Trophoblast cell (in vitro differentiated cells and primary cell): ENCODE measurements around the gene TAX1BP1.

Experiments
- DNase-seq, 2 donors: peaks; one replicate each; pipeline ENCODE4 v3.0.0-alpha.2; 2016
- H2AFZ ChIP-seq: 2 replicates; pipeline ENCODE4 v1.6.1; 2013; ENCODE audit warnings: low read length, moderate library complexity, mild to moderate bottlenecking; ENCODE audit not compliant: insufficient read depth, poor library complexity
- H2AK5ac ChIP-seq: 2 replicates; pipeline ENCODE4 v1.6.1; 2013; ENCODE audit warnings: mild to moderate bottlenecking, low read length
- H2BK120ac ChIP-seq: 2 replicates; pipeline ENCODE4 v1.6.1; 2013; ENCODE audit warnings: low read length, mild to moderate bottlenecking, moderate library complexity; ENCODE audit not compliant: insufficient read depth, poor library complexity
- H2BK12ac ChIP-seq: 2 replicates; pipeline ENCODE4 v1.6.1; 2013; ENCODE audit warnings: mild to moderate bottlenecking, low read length, moderate library complexity
- H2BK5ac ChIP-seq: 2 replicates; pipeline ENCODE4 v1.6.1; 2013; ENCODE audit warnings: low read length, low read depth, moderate library complexity, mild to moderate bottlenecking; ENCODE audit not compliant: poor library complexity
- H3K14ac ChIP-seq: 2 replicates; pipeline ENCODE4 v1.6.1; 2013; ENCODE audit warnings: mild to moderate bottlenecking, low read length
- H3K18ac ChIP-seq: 2 replicates; pipeline ENCODE4 v1.6.1; 2013; ENCODE audit warnings: mild to moderate bottlenecking, low read length
- H3K23ac ChIP-seq: 2 replicates; pipeline ENCODE4 v1.6.1; 2013; ENCODE audit warnings: low read length
- H3K27ac ChIP-seq: 2 replicates; pipeline ENCODE4 v1.5.1; 2013; ENCODE audit warnings: low read depth, mild to moderate bottlenecking, inconsistent platforms, low read length, moderate library complexity
- H3K27me3 ChIP-seq: 2 replicates; pipeline ENCODE4 v1.6.1; 2013; ENCODE audit warnings: inconsistent platforms, mild to moderate bottlenecking, low read length, moderate library complexity; ENCODE audit not compliant: insufficient read depth
- H3K36me3 ChIP-seq, 2 experiments: 1 replicate in 1 of 2; 2 replicates in 1 of 2; pipeline ENCODE4 v1.6.1; 2013; ENCODE audit warnings: low read length in 2 of 2, mild to moderate bottlenecking in 2 of 2, moderate library complexity in 1 of 2; ENCODE audit not compliant: insufficient read depth in 2 of 2, control insufficient read depth in 1 of 2
- H3K4ac ChIP-seq: 2 replicates; pipeline ENCODE4 v1.6.1; 2013; ENCODE audit warnings: low read depth, mild to moderate bottlenecking, low read length, moderate library complexity
- H3K4me1 ChIP-seq, 2 experiments: 1 replicate in 1 of 2; 2 replicates in 1 of 2; pipeline ENCODE4 v1.6.1; 2013; ENCODE audit warnings: low read length in 2 of 2, mild to moderate bottlenecking in 2 of 2, moderate library complexity in 1 of 2; ENCODE audit not compliant: insufficient read depth in 2 of 2, control insufficient read depth in 1 of 2
- H3K4me2 ChIP-seq: 2 replicates; pipeline ENCODE4 v1.6.1; 2013; ENCODE audit warnings: inconsistent platforms, mild to moderate bottlenecking, low read length, moderate library complexity
- H3K4me3 ChIP-seq: 2 replicates; pipeline ENCODE4 v1.5.1; 2013; ENCODE audit warnings: mild to moderate bottlenecking, low read depth, low read length, inconsistent platforms
- H3K79me1 ChIP-seq: one replicate; pipeline ENCODE4 v1.6.1; 2013; ENCODE audit warnings: low read length
- H3K79me2 ChIP-seq: 2 replicates; pipeline ENCODE4 v1.6.1; 2013; ENCODE audit warnings: low read length, mild to moderate bottlenecking; ENCODE audit not compliant: control insufficient read depth, insufficient read depth, poor library complexity
- H3K9ac ChIP-seq: 2 replicates; pipeline ENCODE4 v1.6.1; 2013; ENCODE audit warnings: mild to moderate bottlenecking, low read length
- H3K9me3 ChIP-seq: 2 replicates; pipeline ENCODE4 v1.6.1; 2013; ENCODE audit warnings: low read depth, mild to moderate bottlenecking, control low read depth, inconsistent platforms, low read length; ENCODE audit not compliant: insufficient read depth
- H4K12ac ChIP-seq: 2 replicates; pipeline ENCODE4 v1.6.1; 2013; ENCODE audit warnings: low read depth, mild to moderate bottlenecking, low read length, moderate library complexity
- H4K8ac ChIP-seq: 2 replicates; pipeline ENCODE4 v1.6.1; 2013; ENCODE audit warnings: low read depth, mild to moderate bottlenecking, low read length, moderate library complexity
- H4K91ac ChIP-seq: one replicate; pipeline ENCODE4 v1.6.1; 2013; ENCODE audit warnings: low read depth, mild to moderate bottlenecking, low read length, moderate library complexity
- WGBS: extraction: QIAGEN DNeasy Blood & Tissue Kit; methylation state at CpG from one replicate; pipeline ENCODE4 v1.1.7; 2013; ENCODE audit warnings: missing lambda C conversion rate; ENCODE audit not compliant: insufficient read length, insufficient coverage; ENCODE audit errors: extremely low coverage; 5-methylcytosine and 5-hydroxymethylcytosine counted together

TAX1BP1 gene

DNA sequence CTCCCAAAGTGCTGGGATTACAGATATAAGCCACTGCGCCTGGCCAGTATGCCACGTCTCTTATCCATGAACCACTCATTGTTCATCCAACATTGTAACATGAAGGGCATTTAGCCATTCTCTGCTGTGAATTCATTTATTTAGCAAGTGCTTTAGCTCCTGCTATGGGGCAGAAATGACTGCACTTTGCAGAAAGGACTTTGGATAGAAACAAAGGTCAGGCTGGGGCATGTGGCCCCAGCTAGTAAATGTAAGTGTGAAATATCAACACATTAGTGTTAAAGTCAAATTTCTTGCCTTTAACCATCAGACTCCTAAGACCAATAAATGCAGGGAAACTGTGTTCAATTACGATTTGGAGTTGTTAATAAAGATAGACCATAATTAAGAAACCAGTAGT is 27.7 kb upstream of the TAX1BP1 start:
- H3K4me1 ChIP-seq: no peaks in the 10 kb centered on the region
- DNase-seq: no peak
- H3K14ac ChIP-seq: no peak overlapping the region
- H4K12ac ChIP-seq: no peak overlapping the region
- no peak overlapping the region for H4K8ac ChIP-seq
- H3K79me2 ChIP-seq: no peaks in the 10 kb centered on the region
- no CpG with 5 or more reads among the region's 3 CpGs for WGBS
- no peaks in the 10 kb centered on the region for H3K79me1 ChIP-seq
- H3K9me3 ChIP-seq: no peaks in the 10 kb centered on the region
- no peak overlapping the region for H2BK120ac ChIP-seq
- no peak overlapping the region for H3K27ac ChIP-seq
- H3K36me3 ChIP-seq: no peaks in the 10 kb centered on the region
- no peak overlapping the region for H2AK5ac ChIP-seq
- H3K18ac ChIP-seq: no peak overlapping the region
- no peak overlapping the region for H3K4me3 ChIP-seq
- H3K9ac ChIP-seq: no peak overlapping the region
- H2AFZ ChIP-seq: no peak overlapping the region
- H3K27me3 ChIP-seq: no peaks in the 10 kb centered on the region
- no peak overlapping the region for H3K23ac ChIP-seq
- no peak overlapping the region for H2BK5ac ChIP-seq
- H3K4me2 ChIP-seq: no peak overlapping the region
- H3K4ac ChIP-seq: no peak overlapping the region
- H2BK12ac ChIP-seq: no peak overlapping the region
- no peak overlapping the region for H4K91ac ChIP-seq

DNA sequence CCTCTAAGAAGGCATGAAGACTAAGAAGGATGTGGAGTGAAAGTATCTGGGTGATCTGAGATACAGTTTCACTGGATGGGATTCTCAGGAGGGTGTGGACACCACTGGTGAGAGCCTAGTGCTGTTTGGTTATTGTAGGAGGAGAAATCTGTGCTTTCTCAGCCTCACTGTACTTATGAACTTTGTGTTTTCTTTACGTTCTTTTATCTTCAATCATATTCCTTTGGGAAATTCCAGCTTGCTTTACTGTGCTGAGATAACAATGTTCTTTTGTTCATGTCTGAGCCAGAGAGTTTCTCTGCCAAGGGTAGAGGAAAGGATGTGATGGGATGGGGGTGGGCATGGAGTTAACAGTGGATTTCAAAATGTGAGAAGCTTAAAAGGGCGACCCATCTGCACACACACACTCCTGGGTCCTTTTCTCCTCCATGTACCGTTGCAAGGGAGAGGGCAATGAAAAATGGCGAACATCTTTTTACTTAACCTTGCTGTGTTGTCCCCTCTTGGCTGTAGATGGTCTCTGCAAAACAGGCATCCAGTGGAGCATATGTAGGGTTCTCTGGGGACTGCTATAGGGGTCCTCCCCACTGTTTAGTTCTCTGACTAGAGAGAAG is 25.0 kb upstream of the TAX1BP1 start:
- no peak overlapping the region for H3K27ac ChIP-seq

DNA sequence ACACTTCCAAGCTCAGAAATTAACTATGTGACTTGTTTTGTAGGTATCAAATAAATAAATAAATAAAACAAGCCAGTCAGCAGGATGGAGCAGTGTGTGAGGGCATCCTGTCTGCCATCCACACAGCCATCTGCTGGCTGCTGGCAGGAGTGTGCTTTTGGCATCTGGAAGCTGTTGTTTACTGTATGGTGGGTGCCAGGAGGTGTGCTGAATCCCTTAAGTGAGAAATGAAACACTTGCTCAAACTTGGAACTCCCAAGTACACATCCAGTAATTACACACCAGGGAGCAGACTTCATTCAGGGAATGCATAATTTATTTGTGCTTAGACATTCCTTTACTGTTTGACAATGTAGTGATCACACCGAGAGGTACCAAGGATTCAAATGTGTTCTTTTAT is 16.9 kb upstream of the TAX1BP1 start:
- Histone ChIP-seq H4K8ac (no peak overlapping the region), H4K12ac (no peak overlapping the region), H3K4me2 (no peak overlapping the region), H2BK5ac (no peak overlapping the region), H2AK5ac (no peak overlapping the region), H3K4me3 (no peak overlapping the region), H3K23ac (no peak overlapping the region), H3K79me1 (no peaks in the 10 kb centered on the region), H3K36me3 (no peaks in the 10 kb centered on the region), H3K4me1 (no peaks in the 10 kb centered on the region), H3K9ac (no peak overlapping the region), H4K91ac (no peak overlapping the region), H3K18ac (no peak overlapping the region), H2AFZ (no peak overlapping the region), H3K14ac (no peak overlapping the region), H3K27ac (no peak overlapping the region), H2BK12ac (no peak overlapping the region), H3K27me3 (no peaks in the 10 kb centered on the region), H3K9me3 (no peaks in the 10 kb centered on the region), H3K79me2 (no peaks in the 10 kb centered on the region), H2BK120ac (no peak overlapping the region), H3K4ac (no peak overlapping the region)
- no peak for DNase-seq
- WGBS: no CpG with 5 or more reads among the region's 1 CpG

More for the DNA sequence above, 25.0 kb upstream of the TAX1BP1 start:
- Histone ChIP-seq H4K8ac (no peak overlapping the region), H3K18ac (no peak overlapping the region), H2BK5ac (no peak overlapping the region), H3K4ac (no peak overlapping the region), H2BK120ac (no peak overlapping the region), H3K27me3 (no peaks in the 10 kb centered on the region), H3K4me3 (no peak overlapping the region), H4K91ac (no peak overlapping the region), H4K12ac (no peak overlapping the region), H3K9ac (no peak overlapping the region), H3K4me2 (no peak overlapping the region), H3K4me1 (no peaks in the 10 kb centered on the region), H3K36me3 (no peaks in the 10 kb centered on the region), H3K14ac (no peak overlapping the region), H2AK5ac (no peak overlapping the region), H2AFZ (no peak overlapping the region), H2BK12ac (no peak overlapping the region), H3K79me1 (no peaks in the 10 kb centered on the region), H3K23ac (no peak overlapping the region), H3K79me2 (no peaks in the 10 kb centered on the region), H3K9me3 (no peaks in the 10 kb centered on the region)
- WGBS: no CpG with 5 or more reads among the region's 4 CpGs
- no peak for DNase-seq

DNA sequence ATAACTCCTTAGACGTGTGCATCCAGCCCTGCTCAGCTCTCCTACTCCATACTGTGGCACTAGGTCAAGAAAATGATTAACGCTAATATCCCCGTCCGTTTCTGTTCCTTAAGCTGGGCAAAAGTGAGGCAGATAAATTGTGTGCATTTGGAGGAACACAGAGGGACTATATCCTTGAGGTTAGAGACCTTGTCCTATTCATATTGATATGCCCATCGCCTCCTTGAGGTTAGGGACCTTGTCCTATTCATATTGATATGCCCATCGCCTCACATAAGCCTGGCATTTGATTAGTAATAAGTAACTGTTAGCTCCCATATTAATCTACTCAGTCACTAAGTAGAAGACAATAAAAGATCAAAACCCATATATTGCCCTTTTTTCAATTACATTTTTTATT is 12.9 kb upstream of the TAX1BP1 start:
- Histone ChIP-seq H3K36me3 (no peaks in the 10 kb centered on the region), H3K27ac (no peak overlapping the region), H4K91ac (no peak overlapping the region), H3K4me1 (no peaks in the 10 kb centered on the region), H2BK5ac (no peak overlapping the region), H2AFZ (no peak overlapping the region), H4K12ac (no peak overlapping the region), H3K14ac (no peak overlapping the region), H2AK5ac (no peak overlapping the region), H3K4me3 (no peak overlapping the region), H3K9me3 (no peaks in the 10 kb centered on the region), H2BK12ac (no peak overlapping the region), H3K27me3 (no peaks in the 10 kb centered on the region), H3K79me2 (no peaks in the 10 kb centered on the region), H3K4ac (no peak overlapping the region), H4K8ac (no peak overlapping the region), H3K18ac (no peak overlapping the region), H3K4me2 (no peak overlapping the region), H2BK120ac (no peak overlapping the region), H3K79me1 (no peaks in the 10 kb centered on the region), H3K23ac (no peak overlapping the region), H3K9ac (no peak overlapping the region)
- WGBS: no CpG with 5 or more reads among the region's 6 CpGs
- no peak for DNase-seq
